H1 (cell line): ENCODE data around the gene DDX47. TPM values are rescaled to one million over a fixed set of nuclear protein-coding genes. Genes with fewer than 3 reads are reported as not detected.

Experiments used
- CHD7 ChIP-seq: fragments of 300-600 bp; sonication (generic); IDR thresholded peaks from 2 replicates; pipeline ENCODE4 v1.7.1; 2012; ENCODE audit warnings: low read length, moderate library complexity, mild to moderate bottlenecking, inconsistent platforms; ENCODE audit not compliant: insufficient replicate concordance
- JUND ChIP-seq: IDR thresholded peaks from 2 replicates; pipeline ENCODE4 v1.6.1; 2011; ENCODE audit warnings: mild to moderate bottlenecking, improper control_type of control experiment, low read length
- KDM5A ChIP-seq: fragments of 200-600 bp; IDR thresholded peaks from 2 replicates; pipeline ENCODE4 v1.7.1; 2012; ENCODE audit warnings: mild to moderate bottlenecking, low read length, inconsistent platforms, mixed read lengths
- POU5F1 ChIP-seq: IDR thresholded peaks from 2 replicates; pipeline ENCODE4 v1.6.1; 2011; ENCODE audit warnings: low read depth, mild to moderate bottlenecking, low read length, moderate library complexity
- SP4 ChIP-seq: IDR thresholded peaks from 2 replicates; pipeline ENCODE4 v1.6.1; 2012; ENCODE audit warnings: low read length, inconsistent platforms
- TEAD4 ChIP-seq: IDR thresholded peaks from 2 replicates; pipeline ENCODE4 v1.6.1; 2012; ENCODE audit warnings: low read depth, low read length, inconsistent platforms, mixed read lengths
- polyA plus RNA-seq, 7 experiments: library from polyadenylated mRNA; depleted of rRNA in 3 of 7; stranded (reverse) in 5 of 7; unstranded in 2 of 7; fragments of >200 nt in 5 of 7; fragments of 200-250 nt in 2 of 7; gene quantifications; 1 replicate in 5 of 7; 2 replicates in 1 of 7; 4 replicates in 1 of 7; pipeline versions ENCODE4 v1.2.1 to v1.2.3, GENCODE V29; 2011 to 2013; ENCODE audit warnings: missing spikeins in 2 of 7, mixed read lengths in 2 of 7
- total RNA-seq: library from RNA; stranded (reverse); fragmentation: NEBNext Ultra II Directional; extraction: Animal tissue kit (Norgen Biotek cat#: 25700); gene quantifications from 2 replicates; pipeline ENCODE4 v1.2.1, GENCODE V29; 2021

Gene DDX47
- total and polyA plus RNA-seq, 2 of the 8 experiments (the other 6 are each of a cell fraction or from before 2014, with no cell fraction given) = 54.4 to 74.2 TPM

- TF ChIP-seq CHD7 = no peak
- TF ChIP-seq KDM5A = no peak
- TF ChIP-seq TEAD4 = no peak
- TF ChIP-seq SP4 = no peak
- no peak for TF ChIP-seq JUND
- no peak for TF ChIP-seq POU5F1
- TF ChIP-seq, all 59 proteins: peak for 0
These were observed 33.6 kb upstream of the DDX47 start (continued) for GRCh38 chr12:12779529-12779928.
